C4-2B (cell line): ENCODE data around the gene NDUFAF5.

Source experiments
- ZFX ChIP-seq: fragments of 450-650 bp; IDR thresholded peaks from 2 replicates; pipeline ENCODE4 v1.6.1; 2017
- TF ChIP-seq, protein P1 (sequence below): fragments of 450-650 bp; conservative IDR thresholded peaks from 2 replicates; pipeline ENCODE4 v1.5.1; 2017; ENCODE audit warnings: mild to moderate bottlenecking

DNA sequence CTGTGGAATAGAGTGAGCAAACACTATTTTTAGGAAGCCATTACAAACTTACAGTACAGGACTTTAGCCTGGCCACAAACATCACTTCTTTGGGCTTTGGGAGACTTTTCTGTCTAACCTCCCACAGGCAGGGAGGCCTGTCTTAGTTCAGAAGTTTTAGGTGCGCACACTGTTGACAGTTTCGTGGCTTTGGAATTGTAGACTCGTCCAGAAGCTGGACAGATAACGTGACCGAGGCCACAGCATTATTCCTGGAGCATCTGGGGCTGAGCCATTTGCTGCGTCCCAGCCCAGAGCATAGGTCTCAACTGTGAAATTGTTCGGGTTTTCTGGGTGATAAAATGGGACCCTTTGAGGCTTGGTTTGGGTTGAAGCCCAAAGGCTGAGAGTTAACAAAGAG, 53.8 kb downstream of the NDUFAF5 start:
- TF ChIP-seq, protein P1, sequence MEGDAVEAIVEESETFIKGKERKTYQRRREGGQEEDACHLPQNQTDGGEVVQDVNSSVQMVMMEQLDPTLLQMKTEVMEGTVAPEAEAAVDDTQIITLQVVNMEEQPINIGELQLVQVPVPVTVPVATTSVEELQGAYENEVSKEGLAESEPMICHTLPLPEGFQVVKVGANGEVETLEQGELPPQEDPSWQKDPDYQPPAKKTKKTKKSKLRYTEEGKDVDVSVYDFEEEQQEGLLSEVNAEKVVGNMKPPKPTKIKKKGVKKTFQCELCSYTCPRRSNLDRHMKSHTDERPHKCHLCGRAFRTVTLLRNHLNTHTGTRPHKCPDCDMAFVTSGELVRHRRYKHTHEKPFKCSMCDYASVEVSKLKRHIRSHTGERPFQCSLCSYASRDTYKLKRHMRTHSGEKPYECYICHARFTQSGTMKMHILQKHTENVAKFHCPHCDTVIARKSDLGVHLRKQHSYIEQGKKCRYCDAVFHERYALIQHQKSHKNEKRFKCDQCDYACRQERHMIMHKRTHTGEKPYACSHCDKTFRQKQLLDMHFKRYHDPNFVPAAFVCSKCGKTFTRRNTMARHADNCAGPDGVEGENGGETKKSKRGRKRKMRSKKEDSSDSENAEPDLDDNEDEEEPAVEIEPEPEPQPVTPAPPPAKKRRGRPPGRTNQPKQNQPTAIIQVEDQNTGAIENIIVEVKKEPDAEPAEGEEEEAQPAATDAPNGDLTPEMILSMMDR: no peak
- no peak for TF ChIP-seq ZFX
